Stomach smooth muscle (tissue), 2 donors: ENCODE measurements around the gene ZSWIM3.
A peak's percentile ranks its signal among the peaks of the same experiment; 100 is the strongest.

ENCODE experiments used
- H3K27ac ChIP-seq: one replicate; pipeline ENCODE4 v1.7.0; 2013; ENCODE audit warnings: mild to moderate bottlenecking, low read length, inconsistent platforms
- H3K27me3 ChIP-seq, 2 donors: one replicate each; pipeline ENCODE4 v1.7.0; 2013; ENCODE audit warnings: low read length in 2 of 2; ENCODE audit not compliant: insufficient read depth in 2 of 2, control insufficient read depth in 1 of 2
- H3K36me3 ChIP-seq, 2 donors: one replicate each; pipeline ENCODE4 v1.7.0; 2013; ENCODE audit warnings: low read length in 2 of 2; ENCODE audit not compliant: control insufficient read depth in 2 of 2, insufficient read depth in 2 of 2
- H3K4me1 ChIP-seq: one replicate; pipeline ENCODE4 v1.7.0; 2013; ENCODE audit warnings: low read length; ENCODE audit not compliant: control insufficient read depth, insufficient read depth
- H3K4me3 ChIP-seq, 2 donors: one replicate each; pipeline ENCODE4 v1.7.0; 2013; ENCODE audit warnings: low read length in 2 of 2
- H3K9ac ChIP-seq, 2 donors: one replicate each; pipeline ENCODE4 v1.7.0; 2013; ENCODE audit warnings: low read length in 2 of 2, mild to moderate bottlenecking in 1 of 2
- H3K9me3 ChIP-seq, 2 donors: one replicate each; pipeline ENCODE4 v1.7.0; 2013; ENCODE audit warnings: low read length in 2 of 2; ENCODE audit not compliant: control insufficient read depth in 2 of 2
- donor health status: healthy.
- donor health status: Pancreatic carcinoma.

Gene ZSWIM3

DNA sequence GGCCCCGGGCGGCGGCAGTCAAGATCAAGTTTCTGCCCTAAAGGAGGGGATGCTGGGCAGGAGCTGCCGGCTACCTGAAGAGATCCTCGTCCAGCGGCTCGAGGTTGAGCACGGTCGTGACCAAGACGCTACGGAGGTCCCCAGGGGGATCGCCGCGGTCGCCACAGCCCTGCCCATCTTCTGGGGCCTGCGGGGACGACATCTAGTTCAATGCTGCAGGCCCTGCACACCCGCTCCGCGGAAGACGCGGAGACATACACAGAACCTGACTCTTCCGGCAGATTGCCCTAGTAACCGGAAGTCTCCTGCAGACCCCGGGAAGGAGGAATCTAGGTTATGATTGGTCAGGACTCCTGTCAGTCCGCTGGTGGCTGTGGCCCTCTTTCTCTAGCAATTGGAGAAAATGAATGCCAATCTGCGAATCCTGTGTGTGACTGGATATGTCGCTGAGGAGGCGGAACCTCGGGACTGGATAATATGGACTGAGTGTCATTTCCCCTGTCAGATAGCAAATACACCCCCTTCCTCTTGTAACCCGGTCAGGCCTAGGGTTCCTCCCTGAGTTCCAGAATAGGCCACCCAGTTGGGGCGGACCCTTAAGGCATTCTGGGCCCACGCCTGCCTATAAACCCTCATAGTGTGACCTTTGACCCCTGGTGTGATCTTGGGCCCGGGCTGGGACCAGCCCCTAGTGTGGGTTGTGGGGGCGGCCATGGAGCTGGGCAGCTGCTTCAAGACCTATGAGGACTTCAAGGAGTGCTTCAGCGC is at the start of gene ZSWIM3, which contains the start of gene ACOT8:
Gene ZSWIM3 (plus strand): TSS at position 501 of the 768 bp plus-strand sequence. CDS start 212 bp downstream, at position 713.
Gene ACOT8 (minus strand): TSS at position 279 of the 768 bp plus-strand sequence. CDS start 77 bp downstream, at position 202.
- peak within 1 kb of the TSS; percentile 91 to 95 for H3K4me3 ChIP-seq

DNA sequence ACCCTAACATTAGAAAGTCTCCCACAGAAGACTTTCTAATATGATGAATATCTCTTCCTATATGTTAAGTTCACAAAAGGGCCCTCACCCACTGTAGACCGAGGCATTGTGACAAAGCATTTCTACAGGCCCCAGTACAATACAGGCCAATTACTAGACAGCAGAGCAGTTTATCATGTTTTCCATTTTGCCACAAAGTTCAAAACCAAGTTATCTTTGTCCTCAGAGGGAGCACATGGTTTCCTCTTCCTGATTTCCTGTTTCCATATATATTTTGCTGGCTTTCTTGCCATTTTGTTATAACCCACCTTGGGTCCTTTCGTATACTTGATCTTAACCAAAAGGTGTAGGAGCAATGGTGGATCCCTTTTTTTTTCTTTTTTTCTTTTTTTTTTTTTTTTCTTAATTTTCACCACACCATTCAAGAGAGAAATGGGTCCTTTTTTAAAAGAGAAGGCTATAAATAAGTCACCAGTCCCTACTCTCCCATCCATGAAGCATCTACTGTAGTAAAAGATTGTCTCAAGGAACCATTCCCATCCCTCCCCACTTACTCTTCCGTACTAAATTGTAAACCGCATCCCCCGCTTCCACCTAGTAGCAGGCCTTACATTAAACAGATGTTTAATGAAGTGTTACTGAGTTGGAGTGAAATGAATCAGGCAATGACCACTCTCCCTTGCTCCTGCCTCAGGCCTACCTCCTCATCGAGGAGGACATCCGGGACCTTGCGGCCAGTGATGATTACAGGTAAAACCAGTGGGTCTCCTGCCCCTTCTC is 47.0 kb upstream of the ZSWIM3 start:
- peaks cover 33 to 39% of the 10 kb centered on the region in 2 donors for H3K36me3 ChIP-seq

More for the DNA sequence above, at the start of gene ZSWIM3, which contains the start of gene ACOT8:
- H3K4me1 ChIP-seq: peaks cover 30% of the 10 kb centered on the region
- H3K27ac ChIP-seq: peak within 1 kb of the TSS; percentile 73
- peaks cover 0 to 3% of the 10 kb centered on the region in 2 donors for H3K36me3 ChIP-seq
- no peaks in the 10 kb centered on the region for H3K9me3 ChIP-seq
- H3K9ac ChIP-seq: peak within 1 kb of the TSS; percentile 84 to 87
- no peaks in the 10 kb centered on the region for H3K27me3 ChIP-seq

DNA sequence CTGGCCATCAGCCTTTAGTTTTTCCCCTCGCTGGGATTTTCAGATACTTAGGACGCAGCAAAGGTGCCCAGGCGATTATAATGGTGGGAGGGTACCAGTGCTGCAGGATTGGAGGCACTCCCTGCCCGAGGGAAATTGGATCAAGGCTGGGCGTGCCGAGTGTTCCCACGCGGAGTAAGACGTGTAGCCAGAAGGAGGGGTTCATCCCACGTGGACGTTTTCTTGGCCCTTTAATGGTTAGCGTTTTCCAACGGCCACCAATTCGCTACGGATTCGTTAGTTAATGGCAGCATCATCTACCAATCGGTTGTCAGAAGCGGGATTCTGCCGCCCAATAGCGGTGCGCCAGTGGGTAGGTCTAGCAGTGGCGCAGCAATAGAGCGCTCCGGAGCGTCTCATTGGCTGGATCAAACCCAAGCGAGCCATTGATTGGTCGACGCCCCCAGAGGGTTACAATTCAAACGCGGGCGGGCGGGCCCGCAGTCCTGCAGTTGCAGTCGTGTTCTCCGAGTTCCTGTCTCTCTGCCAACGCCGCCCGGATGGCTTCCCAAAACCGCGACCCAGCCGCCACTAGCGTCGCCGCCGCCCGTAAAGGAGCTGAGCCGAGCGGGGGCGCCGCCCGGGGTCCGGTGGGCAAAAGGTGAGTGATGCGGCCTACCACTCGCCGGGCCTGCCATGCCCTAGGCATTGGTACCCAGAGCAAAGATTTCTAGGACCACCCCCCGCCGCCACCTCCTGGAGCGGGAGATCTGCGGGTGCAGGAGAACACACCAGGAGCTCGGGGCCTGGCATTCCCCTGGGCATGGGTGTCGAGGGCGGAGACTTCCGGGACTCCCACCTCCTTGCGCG is 45.0 kb upstream of the ZSWIM3 start, which contains the start of gene UBE2C:
Gene UBE2C (plus strand): TSS at position 488 of the 849 bp plus-strand sequence. CDS start 52 bp downstream, at position 540.
- no peaks in the 10 kb centered on the region for H3K9me3 ChIP-seq
- H3K27me3 ChIP-seq: no peaks in the 10 kb centered on the region
- peak within 1 kb of the TSS; percentile 62 to 73 for H3K4me3 ChIP-seq
- peak within 1 kb of the TSS in 1 of 2 donors; percentile 11 for H3K9ac ChIP-seq
- H3K36me3 ChIP-seq: peaks cover 27 to 28% of the 10 kb centered on the region in 2 donors
- H3K4me1 ChIP-seq: peaks cover 11% of the 10 kb centered on the region
- no peak within 1 kb of the TSS for H3K27ac ChIP-seq

More for the DNA sequence above, 47.0 kb upstream of the ZSWIM3 start:
- Histone ChIP-seq H3K4me3 (no peak overlapping the region), H3K9ac (no peak overlapping the region), H3K27me3 (no peaks in the 10 kb centered on the region), H3K4me1 (peaks cover 8% of the 10 kb centered on the region), H3K27ac (no peak overlapping the region), H3K9me3 (no peaks in the 10 kb centered on the region)

DNA sequence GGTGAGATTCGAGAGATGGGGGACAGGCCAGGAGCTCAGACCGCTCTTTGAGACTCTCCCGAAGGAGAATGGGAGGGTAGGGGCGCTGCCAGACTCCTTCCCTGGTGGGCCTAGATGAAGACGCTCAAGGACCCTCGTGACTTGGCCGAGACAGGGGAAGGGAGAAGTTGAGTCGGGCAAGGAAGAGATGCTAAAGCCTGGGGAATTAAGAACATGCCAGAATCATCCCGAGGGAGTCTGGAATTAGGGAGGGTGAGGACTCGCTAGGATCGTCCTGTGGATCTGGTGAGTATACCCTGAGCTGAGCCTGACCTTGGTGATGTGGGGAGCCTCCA is 44.4 kb upstream of the ZSWIM3 start:
- Histone ChIP-seq H3K9me3 (no peaks in the 10 kb centered on the region), H3K4me1 (peaks cover 15% of the 10 kb centered on the region), H3K4me3 (peak overlapping the region; percentile 62 to 73), H3K9ac (no peak overlapping the region), H3K27ac (no peak overlapping the region), H3K36me3 (peaks cover 27 to 28% of the 10 kb centered on the region in 2 donors), H3K27me3 (no peaks in the 10 kb centered on the region)

DNA sequence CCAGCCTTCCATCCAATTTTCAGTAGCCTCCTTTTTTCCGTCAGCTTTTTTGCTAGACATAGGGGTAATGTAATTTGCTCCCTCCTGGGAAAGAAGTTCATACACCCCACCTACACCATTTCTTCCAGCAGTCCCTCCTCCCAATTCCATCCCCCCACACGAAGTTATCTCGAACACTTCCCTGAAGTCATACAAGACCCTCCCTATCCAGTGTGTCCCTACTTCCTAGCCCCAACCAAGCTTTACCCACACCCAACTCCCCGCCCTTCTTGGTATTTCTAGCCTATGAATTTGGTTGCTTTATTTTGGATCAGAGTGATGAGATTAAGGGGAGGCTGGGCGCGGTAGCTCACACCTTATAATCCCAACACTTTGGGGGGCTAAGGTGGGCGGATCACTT is 43.9 kb upstream of the ZSWIM3 start:
- Histone ChIP-seq H3K9ac (no peak overlapping the region), H3K9me3 (no peaks in the 10 kb centered on the region), H3K27ac (no peak overlapping the region), H3K4me3 (no peak overlapping the region), H3K27me3 (no peaks in the 10 kb centered on the region), H3K4me1 (peaks cover 15% of the 10 kb centered on the region), H3K36me3 (peaks cover 26 to 28% of the 10 kb centered on the region in 2 donors)

DNA sequence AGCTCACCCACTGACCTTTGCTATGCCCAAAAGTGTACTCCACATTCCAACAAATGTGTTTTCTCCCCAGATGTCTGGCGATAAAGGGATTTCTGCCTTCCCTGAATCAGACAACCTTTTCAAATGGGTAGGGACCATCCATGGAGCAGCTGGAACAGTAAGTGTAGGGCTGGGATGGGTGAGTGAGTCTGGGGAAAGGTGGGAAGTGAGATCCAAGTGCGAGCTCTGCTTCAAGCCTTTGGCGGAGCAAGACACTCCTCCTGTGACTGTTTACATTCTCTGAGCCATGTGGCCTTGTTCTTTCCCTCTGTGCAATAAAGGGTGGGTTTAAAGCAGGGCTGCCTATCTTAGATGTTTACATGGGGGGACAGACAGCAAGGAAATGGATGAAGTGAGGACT is 43.1 kb upstream of the ZSWIM3 start:
- Histone ChIP-seq H3K9ac (no peak overlapping the region), H3K4me1 (peaks cover 15% of the 10 kb centered on the region), H3K27me3 (no peaks in the 10 kb centered on the region), H3K9me3 (no peaks in the 10 kb centered on the region), H3K27ac (no peak overlapping the region), H3K4me3 (no peak overlapping the region), H3K36me3 (peaks cover 18 to 20% of the 10 kb centered on the region in 2 donors)

DNA sequence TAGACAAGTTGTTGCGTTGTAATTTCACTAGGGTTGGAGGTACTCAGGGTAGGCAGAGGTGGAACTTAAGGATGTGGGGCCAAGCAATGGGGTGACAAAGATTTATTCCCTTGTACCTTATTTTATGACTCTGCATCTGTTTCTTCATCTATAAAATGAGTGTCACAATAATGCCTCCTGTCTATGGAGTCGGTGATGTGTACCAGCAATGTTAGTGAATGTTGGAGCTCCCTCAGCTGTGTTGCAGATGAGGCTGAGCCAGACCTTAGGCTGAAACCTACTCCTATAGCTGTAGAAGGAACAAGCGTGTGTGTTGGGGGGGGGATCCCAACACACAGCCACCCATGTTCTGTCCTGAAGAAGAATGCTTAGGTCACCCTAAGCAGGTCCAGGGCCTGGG is 40.5 kb upstream of the ZSWIM3 start:
- H3K4me1 ChIP-seq: peaks cover 14% of the 10 kb centered on the region
- no peaks in the 10 kb centered on the region for H3K27me3 ChIP-seq
- H3K36me3 ChIP-seq: no peaks in the 10 kb centered on the region
- no peak overlapping the region for H3K4me3 ChIP-seq
- no peak overlapping the region for H3K9ac ChIP-seq
- no peaks in the 10 kb centered on the region for H3K9me3 ChIP-seq
- H3K27ac ChIP-seq: no peak overlapping the region

DNA sequence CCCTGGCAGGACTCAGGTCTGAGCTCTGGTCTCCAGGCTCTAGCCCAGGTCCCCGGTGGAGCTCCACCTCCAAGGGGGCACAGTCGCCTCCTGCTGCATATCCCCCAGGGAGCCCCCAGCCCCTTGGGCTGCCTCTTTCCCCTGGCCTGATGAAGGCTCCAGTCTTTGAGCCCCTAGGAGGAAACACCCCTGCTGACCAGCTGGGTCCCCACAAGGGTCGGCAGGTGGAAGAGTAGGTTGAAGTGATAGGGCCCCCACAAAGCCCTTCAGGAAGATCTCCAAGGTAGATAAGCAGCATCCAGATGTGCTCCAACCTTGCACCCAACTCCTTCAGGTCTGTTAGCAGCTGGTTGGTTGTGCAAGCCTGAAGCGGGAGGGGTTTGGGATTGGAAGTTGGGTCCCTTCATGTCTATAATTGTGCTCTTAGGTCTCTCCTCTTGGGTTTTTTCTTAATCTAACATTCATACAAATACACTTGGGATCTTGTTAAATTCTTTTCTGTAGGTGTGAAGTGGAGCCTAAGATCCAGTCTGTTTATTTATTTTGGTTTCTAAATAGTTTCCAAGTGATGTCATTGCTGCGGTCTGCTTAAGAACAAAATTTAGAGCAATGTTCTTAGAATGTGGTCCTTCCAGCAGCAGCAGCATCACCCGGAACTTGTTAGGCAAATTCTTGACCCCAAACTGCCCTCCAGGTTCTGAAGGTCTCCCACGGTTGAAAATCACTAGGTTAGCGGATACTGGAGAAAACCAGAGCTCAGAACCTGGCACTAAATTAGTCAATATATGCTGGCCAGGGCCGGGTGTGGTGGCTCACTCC is 39.8 kb upstream of the ZSWIM3 start:
- H3K9ac ChIP-seq: no peak overlapping the region
- H3K36me3 ChIP-seq: no peaks in the 10 kb centered on the region
- H3K4me1 ChIP-seq: peaks cover 13% of the 10 kb centered on the region
- H3K4me3 ChIP-seq: no peak overlapping the region
- H3K27me3 ChIP-seq: no peaks in the 10 kb centered on the region
- H3K9me3 ChIP-seq: no peaks in the 10 kb centered on the region
- H3K27ac ChIP-seq: no peak overlapping the region

DNA sequence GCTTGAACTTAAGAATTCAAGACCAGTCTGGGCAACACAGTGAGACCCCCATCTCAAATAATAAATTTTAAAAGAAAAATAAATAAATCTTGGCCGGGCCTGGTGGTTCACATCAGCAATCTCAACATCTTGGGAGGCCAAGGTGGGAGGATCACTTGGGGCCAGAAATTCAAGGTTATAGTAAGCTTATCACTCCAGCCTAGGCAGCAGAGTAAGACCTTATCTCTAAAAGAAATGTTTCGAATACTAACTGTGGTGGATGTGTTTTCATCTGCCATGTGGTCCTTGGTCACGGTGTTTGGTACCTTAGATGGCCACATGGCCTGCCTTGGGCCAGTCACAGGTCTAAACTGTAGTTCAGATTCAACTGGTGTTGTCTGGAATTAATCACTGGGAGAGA is 39.2 kb upstream of the ZSWIM3 start:
- Histone ChIP-seq H3K9ac (no peak overlapping the region), H3K9me3 (no peaks in the 10 kb centered on the region), H3K4me1 (peaks cover 15% of the 10 kb centered on the region), H3K36me3 (no peaks in the 10 kb centered on the region), H3K27ac (no peak overlapping the region), H3K27me3 (peaks cover 2 to 6% of the 10 kb centered on the region in 2 donors), H3K4me3 (no peak overlapping the region)
